B cell (primary cell): ENCODE results near the gene MAGI2. TPM values are rescaled to one million over a fixed set of nuclear protein-coding genes. Genes with fewer than 3 reads are reported as not detected.

Source experiments
- ATAC-seq: fragments of 200-7000 bp; cut with Tn5 transposase; one replicate; pipeline ENCODE4 v1.10.0; 2021; ENCODE audit warnings: low read depth, mild to moderate bottlenecking, moderate number of reproducible peaks, moderate library complexity
- CTCF ChIA-PET: fragments of 350-600 bp; sonication (Branson Sonifier 250); formaldehyde crosslinking; loops from one replicate; lab custom pipeline; 2021; ENCODE audit warnings: antibody characterized with exemption, inconsistent platforms; lab: Charles Lee
- POLR2A ChIA-PET: fragments of 350-600 bp; sonication (Branson Sonifier 250); formaldehyde crosslinking; loops from one replicate; lab custom pipeline; 2021; ENCODE audit warnings: antibody characterized with exemption; lab: Charles Lee
- DNase-seq: peaks from one replicate; pipeline ENCODE4 v3.0.0; 2013
- H2AFZ ChIP-seq: 2 replicates; pipeline ENCODE4 v1.6.1; 2012; ENCODE audit warnings: mild to moderate bottlenecking, low read depth, low read length; ENCODE audit not compliant: insufficient read depth, poor library complexity, severe bottlenecking
- H3K27ac ChIP-seq, 2 donors: 1 replicate in 1 of 2; 2 replicates in 1 of 2; pipeline ENCODE4 v1.5.1; 2012 to 2013; ENCODE audit warnings: low read length in 2 of 2, mild to moderate bottlenecking in 2 of 2, moderate library complexity in 1 of 2
- H3K27me3 ChIP-seq, 4 experiments: fragments of 200-600 bp in 1 of 4; sonication (generic) in 1 of 4; replicated peaks in 1 of 4; 1 replicate in 2 of 4; 2 replicates in 2 of 4; pipeline versions ENCODE4 v1.6.1 to v1.7.0; 2013 to 2016; ENCODE audit warnings: low read length in 3 of 4, mild to moderate bottlenecking in 2 of 4, mixed read lengths in 1 of 4, moderate library complexity in 1 of 4; ENCODE audit not compliant: insufficient read depth in 4 of 4, control insufficient read depth in 3 of 4; ENCODE audit errors: control extremely low read depth in 1 of 4
- H3K36me3 ChIP-seq, 2 experiments: replicated peaks in 1 of 2; 1 replicate in 1 of 2; 2 replicates in 1 of 2; pipeline versions ENCODE4 v1.6.1 to v1.7.1; 2013; ENCODE audit warnings: low read length in 1 of 2; ENCODE audit not compliant: insufficient read depth in 2 of 2, control insufficient read depth in 1 of 2; ENCODE audit errors: control extremely low read depth in 1 of 2, extremely low read depth in 1 of 2
- H3K4me1 ChIP-seq, 2 donors: fragments of 200-600 bp in 1 of 2; sonication (generic) in 1 of 2; 1 replicate in 1 of 2; 2 replicates in 1 of 2; pipeline versions ENCODE4 v1.5.1 to v1.6.1; 2013 to 2017; ENCODE audit warnings: low read length in 2 of 2; ENCODE audit not compliant: control insufficient read depth in 2 of 2, insufficient read depth in 2 of 2
- H3K4me2 ChIP-seq: replicated peaks from 2 replicates; pipeline ENCODE3; 2012; ENCODE audit warnings: mild to moderate bottlenecking, low read depth, low read length; ENCODE audit not compliant: poor library complexity, severe bottlenecking
- H3K4me3 ChIP-seq, 5 experiments: fragments of 200-600 bp in 1 of 5; sonication (generic) in 1 of 5; 1 replicate in 3 of 5; 2 replicates in 2 of 5; pipeline versions ENCODE4 v1.5.1 to v1.7.0; 2011 to 2016; ENCODE audit warnings: low read length in 4 of 5, mild to moderate bottlenecking in 4 of 5, low read depth in 2 of 5, control low read depth in 1 of 5, moderate library complexity in 1 of 5; ENCODE audit not compliant: insufficient read depth in 1 of 5; ENCODE audit errors: control extremely low read depth in 1 of 5, extremely low read depth in 1 of 5
- H3K79me2 ChIP-seq: fragments of 200-600 bp; sonication (generic); one replicate; pipeline ENCODE4 v1.6.0; 2016; ENCODE audit warnings: low read length; ENCODE audit not compliant: control insufficient read depth, insufficient read depth
- H3K9ac ChIP-seq: fragments of 200-600 bp; sonication (generic); 2 replicates; pipeline ENCODE4 v1.6.1; 2017; ENCODE audit warnings: mild to moderate bottlenecking, low read length, moderate library complexity
- H3K9me3 ChIP-seq, 3 donors: one replicate each; pipeline versions ENCODE4 v1.6.1 to v1.7.1; 2013; ENCODE audit warnings: low read length in 2 of 3; ENCODE audit not compliant: control insufficient read depth in 2 of 3, insufficient read depth in 1 of 3; ENCODE audit errors: control extremely low read depth in 1 of 3
- H4K20me1 ChIP-seq: 2 replicates; pipeline ENCODE4 v1.6.0; 2012; ENCODE audit warnings: mild to moderate bottlenecking, low read length; ENCODE audit not compliant: insufficient read depth, control insufficient read depth, poor library complexity, severe bottlenecking
- H3K27ac Mint-ChIP-seq: one replicate; pipeline ENCODE4 v1.8.0; 2021; ENCODE audit warnings: mixed read lengths
- H3K27me3 Mint-ChIP-seq: one replicate; pipeline ENCODE4 v1.8.0; 2021; ENCODE audit warnings: mixed read lengths
- H3K4me1 Mint-ChIP-seq: one replicate; pipeline ENCODE4 v1.8.0; 2021; ENCODE audit warnings: mixed read lengths
- H3K4me3 Mint-ChIP-seq: one replicate; pipeline ENCODE4 v1.8.0; 2021; ENCODE audit warnings: mixed read lengths
- H3K9me3 Mint-ChIP-seq: one replicate; pipeline ENCODE4 v1.8.0; 2022; ENCODE audit warnings: mixed read lengths; ENCODE audit not compliant: insufficient read depth
- EZH2 ChIP-seq: IDR thresholded peaks from 2 replicates; pipeline ENCODE4 v1.6.1; 2012; ENCODE audit warnings: borderline replicate concordance, low read depth, mild to moderate bottlenecking, moderate library complexity, low read length; ENCODE audit not compliant: insufficient read depth, poor library complexity, severe bottlenecking
- WGBS: methylation state at CpG from one replicate; pipeline ENCODE4 v1.1.5; 2013; ENCODE audit warnings: missing lambda C conversion rate; ENCODE audit not compliant: insufficient coverage; 5-methylcytosine and 5-hydroxymethylcytosine counted together
- intact Hi-C: fragments of 100-400 bp; cut with micrococcal nuclease; formaldehyde crosslinking; loops from one replicate; pipeline ENCODE4 v1.10.0; 2022
- polyA plus RNA-seq: library from polyadenylated mRNA; depleted of rRNA; stranded (reverse); fragments of >200 nt; gene quantifications from 2 replicates; pipeline ENCODE4 v1.2.3, GENCODE V29; 2012
- total RNA-seq, 2 donors: library from RNA; stranded (reverse); fragments of 120-200 nt in 1 of 2; gene quantifications; 1 replicate in 1 of 2; 2 replicates in 1 of 2; pipeline versions ENCODE4 v1.2.3 to v1.2.4, GENCODE V29; 2013 to 2022
- TF ChIP-seq, protein P1 (sequence below): fragments of 200-600 bp; IDR thresholded peaks from one replicate; pipeline ENCODE4 v1.8.0; 2022; ENCODE audit warnings: antibody characterized with exemption, mild to moderate bottlenecking

MAGI2 gene
- total and polyA plus RNA-seq, 2 donors (not counting 1 experiment from before 2014, with no cell fraction given), result 0.16 to 0.64 TPM

DNA sequence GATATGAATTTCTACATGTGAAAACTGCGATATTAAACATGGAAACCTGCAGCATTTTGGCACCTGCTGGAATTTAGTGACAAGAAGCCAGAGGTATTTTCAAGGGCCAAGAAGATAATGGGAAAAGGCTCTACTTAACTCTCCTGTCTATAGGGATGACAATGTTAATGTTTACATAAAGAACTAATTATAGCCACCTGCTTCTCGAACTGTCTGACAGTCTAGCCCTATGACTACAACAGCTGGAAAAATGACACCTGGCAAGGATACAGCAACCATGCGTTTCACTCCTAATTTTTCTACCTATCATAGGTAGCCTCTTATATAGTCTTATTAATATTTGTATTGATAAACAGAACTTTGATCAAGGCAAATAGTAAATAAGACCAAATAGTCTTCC is 49.6 kb downstream of the MAGI2 start:
- no peak for DNase-seq
- Histone ChIP-seq H3K9me3 (no peaks in the 10 kb centered on the region), H2AFZ (no peak overlapping the region), H3K79me2 (no peaks in the 10 kb centered on the region), H3K27me3 (no peaks in the 10 kb centered on the region), H3K4me3 (no peak overlapping the region), H3K36me3 (no peaks in the 10 kb centered on the region), H3K4me1 (no peaks in the 10 kb centered on the region), H4K20me1 (no peaks in the 10 kb centered on the region), H3K4me2 (no peak overlapping the region), H3K27ac (no peak overlapping the region), H3K9ac (no peak overlapping the region)
- Mint-ChIP-seq H3K27me3 (no peaks in the 10 kb centered on the region), H3K4me1 (no peaks in the 10 kb centered on the region), H3K27ac (no peak overlapping the region), H3K9me3 (no peaks in the 10 kb centered on the region), H3K4me3 (no peak overlapping the region)
- intact Hi-C loops, result no loop called here
- TF ChIP-seq, protein P1, sequence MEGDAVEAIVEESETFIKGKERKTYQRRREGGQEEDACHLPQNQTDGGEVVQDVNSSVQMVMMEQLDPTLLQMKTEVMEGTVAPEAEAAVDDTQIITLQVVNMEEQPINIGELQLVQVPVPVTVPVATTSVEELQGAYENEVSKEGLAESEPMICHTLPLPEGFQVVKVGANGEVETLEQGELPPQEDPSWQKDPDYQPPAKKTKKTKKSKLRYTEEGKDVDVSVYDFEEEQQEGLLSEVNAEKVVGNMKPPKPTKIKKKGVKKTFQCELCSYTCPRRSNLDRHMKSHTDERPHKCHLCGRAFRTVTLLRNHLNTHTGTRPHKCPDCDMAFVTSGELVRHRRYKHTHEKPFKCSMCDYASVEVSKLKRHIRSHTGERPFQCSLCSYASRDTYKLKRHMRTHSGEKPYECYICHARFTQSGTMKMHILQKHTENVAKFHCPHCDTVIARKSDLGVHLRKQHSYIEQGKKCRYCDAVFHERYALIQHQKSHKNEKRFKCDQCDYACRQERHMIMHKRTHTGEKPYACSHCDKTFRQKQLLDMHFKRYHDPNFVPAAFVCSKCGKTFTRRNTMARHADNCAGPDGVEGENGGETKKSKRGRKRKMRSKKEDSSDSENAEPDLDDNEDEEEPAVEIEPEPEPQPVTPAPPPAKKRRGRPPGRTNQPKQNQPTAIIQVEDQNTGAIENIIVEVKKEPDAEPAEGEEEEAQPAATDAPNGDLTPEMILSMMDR, result no peak
- TF ChIP-seq EZH2, result no peak
- CTCF ChIA-PET, result no interaction called here
- POLR2A ChIA-PET, result no interaction called here
- WGBS, result 100% methylated on average over 1 of the region's 3 CpGs
- ATAC-seq, result no peak

DNA sequence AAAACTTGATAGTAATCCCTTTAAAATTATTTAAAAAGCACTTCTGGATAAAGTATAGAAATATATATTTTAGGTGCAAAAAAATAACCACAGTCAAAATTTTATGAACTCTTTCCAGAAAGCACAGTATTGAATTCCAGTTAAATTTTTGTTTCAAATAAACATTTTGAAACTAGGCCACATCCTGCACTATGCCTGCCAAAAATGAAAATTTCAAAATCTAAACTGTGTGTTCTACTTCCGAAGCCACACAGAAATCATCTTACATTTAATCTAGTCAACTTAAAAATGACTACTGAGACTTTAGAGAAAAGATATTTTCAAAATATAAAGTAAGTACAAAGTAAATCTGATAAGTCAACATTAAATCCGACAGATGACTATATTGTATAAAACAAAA is 50.0 kb downstream of the MAGI2 start:
- WGBS, result no CpG with 5 or more reads among the region's 2 CpGs
- DNase-seq, result no peak
- ChIA-PET CTCF (no interaction called here), POLR2A (no interaction called here)
- ATAC-seq, result no peak
- H3K4me1 Mint-ChIP-seq, result no peaks in the 10 kb centered on the region
- H3K79me2 ChIP-seq, result no peaks in the 10 kb centered on the region
- no peak overlapping the region for H3K9ac ChIP-seq
- H3K9me3 Mint-ChIP-seq, result no peaks in the 10 kb centered on the region
- no peaks in the 10 kb centered on the region for H3K9me3 ChIP-seq
- no peaks in the 10 kb centered on the region for H3K27me3 ChIP-seq
- no peaks in the 10 kb centered on the region for H4K20me1 ChIP-seq
- H3K27ac Mint-ChIP-seq, result no peak overlapping the region
- no peak overlapping the region for H3K4me3 ChIP-seq
- H3K27ac ChIP-seq, result no peak overlapping the region
- H2AFZ ChIP-seq, result no peak overlapping the region
- intact Hi-C loops, result no loop called here
- H3K4me2 ChIP-seq, result no peak overlapping the region
- H3K4me3 Mint-ChIP-seq, result no peak overlapping the region
- H3K36me3 ChIP-seq, result no peaks in the 10 kb centered on the region
- TF ChIP-seq, protein P1, result no peak
- no peaks in the 10 kb centered on the region for H3K27me3 Mint-ChIP-seq
- H3K4me1 ChIP-seq, result no peaks in the 10 kb centered on the region
